HepG2 (cell line): ENCODE results near the gene ZNF239. TPM values are rescaled to one million over a fixed set of nuclear protein-coding genes. Genes with fewer than 3 reads are reported as not detected.

Experiments
- ATAC-seq: fragments of 200-7000 bp; cut with Tn5 transposase; 3 replicates; pipeline ENCODE4 v1.9.1; 2020; ENCODE audit warnings: mild to moderate bottlenecking, moderate library complexity
- BruUV-seq: library from RNA; stranded (reverse); fragments of 400-500 nt; replicated peaks from 2 replicates; lab custom pipeline; 2021; lab: Mats Ljungman, UMichigan
- CTCF ChIA-PET: fragments of 300-600 bp; formaldehyde crosslinking; extraction: SDS; loops from one replicate; lab custom pipeline; 2021; ENCODE audit warnings: low total read pairs, inconsistent platforms, low intra/inter-chr PET ratio; lab: Yijun Ruan, JAX
- POLR2A ChIA-PET: fragments of 350-600 bp; sonication (Branson Sonifier 250); formaldehyde crosslinking; loops from one replicate; lab custom pipeline; 2020; ENCODE audit warnings: antibody characterized with exemption, inconsistent platforms; lab: Yijun Ruan, JAX
- DNase-seq: peaks from one replicate; pipeline ENCODE4 v3.0.0-alpha.2; 2015; ENCODE audit warnings: low spot score
- FAIRE-seq: peaks from 3 replicates; lab custom pipeline; 2011; peaks lifted over from hg19 to GRCh38; lab: Jason Lieb, UNC
- H2AFZ ChIP-seq: one replicate; pipeline ENCODE4 v1.6.1; 2011; ENCODE audit warnings: low read length, inconsistent platforms
- H3K27ac ChIP-seq: fragments of 300-600 bp; 3 replicates; pipeline ENCODE4 v1.8.0; 2011; ENCODE audit warnings: mixed run types, mild to moderate bottlenecking, mixed read lengths, low read length, inconsistent platforms; ENCODE audit not compliant: insufficient read depth; ENCODE audit errors: extremely low read length
- H3K27me3 ChIP-seq, 2 experiments: fragments of 200-600 bp in 1 of 2; 2 replicates in 1 of 2; 3 replicates in 1 of 2; pipeline versions ENCODE4 v1.6.0 to v1.8.0; 2011; ENCODE audit warnings: low read length in 2 of 2, mild to moderate bottlenecking in 2 of 2, moderate library complexity in 2 of 2, inconsistent platforms in 1 of 2; ENCODE audit not compliant: insufficient read depth in 2 of 2, control insufficient read depth in 1 of 2
- H3K36me3 ChIP-seq, 2 experiments: fragments of 200-600 bp in 1 of 2; replicated peaks in 1 of 2; 2 replicates in 1 of 2; 3 replicates in 1 of 2; pipeline versions ENCODE4 v1.5.1 to v1.8.0; 2011; ENCODE audit warnings: low read length in 2 of 2, inconsistent platforms in 1 of 2; ENCODE audit not compliant: insufficient read depth in 2 of 2, control insufficient read depth in 1 of 2
- H3K4me1 ChIP-seq: 2 replicates; pipeline ENCODE4 v1.5.1; 2012; ENCODE audit warnings: low read length, inconsistent platforms; ENCODE audit not compliant: insufficient read depth
- H3K4me2 ChIP-seq: 2 replicates; pipeline ENCODE4 v1.6.0; 2011; ENCODE audit warnings: low read depth, low read length, inconsistent platforms
- H3K4me3 ChIP-seq, 3 experiments: fragments of 200-600 bp in 1 of 3; sonication (generic), shearing (Covaris generic) in 1 of 3; replicated peaks in 1 of 3; 2 replicates each; pipeline ENCODE4 v1.5.1; 2011 to 2016; ENCODE audit warnings: low read length in 3 of 3, inconsistent platforms in 2 of 3, low read depth in 2 of 3, mild to moderate bottlenecking in 2 of 3, control low read depth in 1 of 3, mixed read lengths in 1 of 3; ENCODE audit not compliant: insufficient read depth in 1 of 3
- H3K79me2 ChIP-seq: one replicate; pipeline ENCODE4 v1.6.1; 2011; ENCODE audit warnings: low read length, inconsistent platforms; ENCODE audit not compliant: insufficient read depth
- H3K9ac ChIP-seq: 2 replicates; pipeline ENCODE4 v1.6.0; 2011; ENCODE audit warnings: mild to moderate bottlenecking, low read depth, low read length, inconsistent platforms; ENCODE audit not compliant: insufficient read depth
- H3K9me3 ChIP-seq: 2 replicates; pipeline ENCODE4 v1.5.1; 2012; ENCODE audit warnings: mild to moderate bottlenecking, low read length
- H4K20me1 ChIP-seq: 2 replicates; pipeline ENCODE4 v1.6.0; 2011; ENCODE audit warnings: inconsistent platforms, mild to moderate bottlenecking, low read length, moderate library complexity; ENCODE audit not compliant: insufficient read depth
- GPBP1L1 ChIP-seq: sonication (generic); formaldehyde crosslinking; IDR thresholded peaks from 2 replicates; pipeline ENCODE4 v1.5.0; 2020; ENCODE audit warnings: mild to moderate bottlenecking, missing genetic modification reagents
- PLRG1 ChIP-seq: fragments of 450-650 bp; conservative IDR thresholded peaks from 2 replicates; pipeline ENCODE4 v1.6.1; 2016
- SALL2 ChIP-seq: sonication (generic); formaldehyde crosslinking; IDR thresholded peaks from 2 replicates; pipeline ENCODE4 v1.8.1; 2023; ENCODE audit warnings: mild to moderate bottlenecking, missing genetic modification reagents, inconsistent platforms
- WGBS: methylation state at CpG from one replicate; pipeline ENCODE4 v1.1.6; 2017; ENCODE audit warnings: low lambda C conversion rate; 5-methylcytosine and 5-hydroxymethylcytosine counted together
- in situ Hi-C: cut with HindIII; loops from 2 replicates; pipeline ENCODE4 v1.10.0; 2017; ENCODE audit warnings: low pct_unique_long_range_greater_than_20kb; ENCODE audit not compliant: extremely low pct_ligation_motif_present
- intact Hi-C: fragments of 100-400 bp; cut with micrococcal nuclease; formaldehyde crosslinking; loops from one replicate; pipeline ENCODE4 v1.10.0; 2022; ENCODE audit not compliant: unreplicated experiment
- polyA plus RNA-seq, 8 experiments: library from polyadenylated mRNA; depleted of rRNA in 3 of 8; stranded (reverse) in 7 of 8; unstranded in 1 of 8; fragments of >200 nt; fragmentation: Illumina TruSeq in 4 of 8; extraction: Trizol in 4 of 8; gene quantifications; 2 replicates each; pipeline versions ENCODE4 v1.2.1 to v1.2.3, GENCODE V29; 2011 to 2016; ENCODE audit warnings: low read depth in 4 of 8, missing spikeins in 1 of 8, mixed read lengths in 1 of 8; ENCODE audit not compliant: insufficient read depth in 1 of 8
- total RNA-seq, 5 experiments: library from RNA; depleted of rRNA; stranded (reverse); fragments of >200 nt; fragmentation: Illumina TruSeq; extraction: Trizol; gene quantifications; 2 replicates each; pipeline ENCODE4 v1.2.3, GENCODE V29; 2016; ENCODE audit warnings: low read depth in 1 of 5
- TF ChIP-seq, protein P1 (sequence below): IDR thresholded peaks from 2 replicates; pipeline ENCODE4 v1.6.1; 2012; ENCODE audit warnings: low read length, improper control_type of control experiment

ZNF239 gene
- total and polyA plus RNA-seq, 2 of the 13 experiments (the other 11 are each of a cell fraction or from before 2014, with no cell fraction given): 0.05 TPM; not detected in 1

DNA sequence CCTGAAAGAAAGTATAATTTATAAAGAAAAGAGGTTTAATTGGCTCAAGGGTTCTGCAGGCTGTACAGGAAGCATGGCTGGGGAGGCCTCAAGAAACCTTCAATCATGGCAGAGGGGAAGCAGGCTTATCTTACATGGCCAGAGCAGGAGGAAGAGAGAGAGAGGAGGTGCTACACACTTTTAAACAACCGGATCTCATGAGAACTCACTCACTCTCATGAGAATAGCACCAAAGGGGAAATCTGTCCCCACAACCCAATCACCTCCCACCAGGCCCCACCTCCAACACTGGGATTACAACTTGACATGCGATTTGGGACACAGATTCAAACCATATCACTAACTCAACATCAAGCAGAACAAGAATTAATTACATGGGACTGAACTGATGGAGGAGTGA, 24.9 kb upstream of the ZNF239 start:
- Histone ChIP-seq H3K9ac (no peak overlapping the region), H3K9me3 (no peaks in the 10 kb centered on the region), H3K4me3 (no peak overlapping the region), H3K4me1 (peaks cover 16% of the 10 kb centered on the region), H3K36me3 (no peaks in the 10 kb centered on the region), H2AFZ (no peak overlapping the region), H3K79me2 (no peaks in the 10 kb centered on the region), H4K20me1 (no peaks in the 10 kb centered on the region), H3K4me2 (no peak overlapping the region), H3K27ac (no peak overlapping the region), H3K27me3 (peaks cover 0 to 3% of the 10 kb centered on the region in 2 experiments; a peak in 1 of 5 replicates)
- in situ Hi-C loops (no loop called here), intact Hi-C loops (no loop called here)
- ChIA-PET POLR2A (no interaction called here), CTCF (no interaction called here)
- TF ChIP-seq PLRG1 (no peak), GPBP1L1 (no peak), SALL2 (no peak)
- TF ChIP-seq, protein P1, sequence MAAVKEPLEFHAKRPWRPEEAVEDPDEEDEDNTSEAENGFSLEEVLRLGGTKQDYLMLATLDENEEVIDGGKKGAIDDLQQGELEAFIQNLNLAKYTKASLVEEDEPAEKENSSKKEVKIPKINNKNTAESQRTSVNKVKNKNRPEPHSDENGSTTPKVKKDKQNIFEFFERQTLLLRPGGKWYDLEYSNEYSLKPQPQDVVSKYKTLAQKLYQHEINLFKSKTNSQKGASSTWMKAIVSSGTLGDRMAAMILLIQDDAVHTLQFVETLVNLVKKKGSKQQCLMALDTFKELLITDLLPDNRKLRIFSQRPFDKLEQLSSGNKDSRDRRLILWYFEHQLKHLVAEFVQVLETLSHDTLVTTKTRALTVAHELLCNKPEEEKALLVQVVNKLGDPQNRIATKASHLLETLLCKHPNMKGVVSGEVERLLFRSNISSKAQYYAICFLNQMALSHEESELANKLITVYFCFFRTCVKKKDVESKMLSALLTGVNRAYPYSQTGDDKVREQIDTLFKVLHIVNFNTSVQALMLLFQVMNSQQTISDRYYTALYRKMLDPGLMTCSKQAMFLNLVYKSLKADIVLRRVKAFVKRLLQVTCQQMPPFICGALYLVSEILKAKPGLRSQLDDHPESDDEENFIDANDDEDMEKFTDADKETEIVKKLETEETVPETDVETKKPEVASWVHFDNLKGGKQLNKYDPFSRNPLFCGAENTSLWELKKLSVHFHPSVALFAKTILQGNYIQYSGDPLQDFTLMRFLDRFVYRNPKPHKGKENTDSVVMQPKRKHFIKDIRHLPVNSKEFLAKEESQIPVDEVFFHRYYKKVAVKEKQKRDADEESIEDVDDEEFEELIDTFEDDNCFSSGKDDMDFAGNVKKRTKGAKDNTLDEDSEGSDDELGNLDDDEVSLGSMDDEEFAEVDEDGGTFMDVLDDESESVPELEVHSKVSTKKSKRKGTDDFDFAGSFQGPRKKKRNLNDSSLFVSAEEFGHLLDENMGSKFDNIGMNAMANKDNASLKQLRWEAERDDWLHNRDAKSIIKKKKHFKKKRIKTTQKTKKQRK: no peak
- no peak for ATAC-seq
- no peak for FAIRE-seq
- no peak for DNase-seq
- 6% methylated on average over 2 of the region's 2 CpGs for WGBS
- BruUV-seq: no TSS peak
